ENCODE data around the gene NXPH4.

The NXPH4 gene

DNA sequence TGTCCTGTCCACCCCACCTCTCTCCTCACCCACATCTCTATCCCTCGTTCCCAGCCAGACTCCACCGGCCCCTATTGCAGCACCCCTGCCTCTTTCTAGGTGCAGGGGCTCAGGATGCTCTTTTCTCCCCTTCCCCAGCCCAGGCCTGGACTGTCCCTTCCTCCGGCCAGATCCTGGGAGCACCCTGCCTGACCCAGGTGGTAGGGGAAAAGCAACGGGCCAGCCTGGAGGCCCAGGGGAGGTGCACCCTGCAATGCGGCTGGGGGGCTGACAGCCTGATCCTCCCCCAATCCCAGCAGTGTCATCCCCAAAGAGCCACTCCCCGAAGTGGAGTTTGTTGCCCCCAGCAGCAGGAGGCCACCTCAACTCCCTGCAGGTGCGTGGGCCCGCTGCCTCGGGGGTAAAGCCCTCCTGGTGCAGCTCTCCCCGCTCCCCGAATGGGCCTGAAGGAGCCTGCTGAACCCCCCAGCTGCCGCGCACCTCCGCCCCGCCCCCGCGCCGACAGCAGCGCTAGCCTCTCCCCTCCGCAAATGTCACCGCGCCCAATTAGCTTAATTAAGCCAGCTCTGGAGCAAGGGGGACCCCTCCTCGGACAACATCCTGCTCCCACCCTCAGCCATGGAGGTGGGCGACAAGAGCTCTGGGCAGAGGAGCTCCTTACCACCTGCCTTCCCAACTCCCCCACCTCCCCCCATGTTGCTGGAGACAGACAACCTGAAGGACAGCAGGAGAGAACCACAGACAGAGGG lies 4.7 kb downstream of the NXPH4 start:
- DNase-seq: no peak

GRCh38 chr12:57222286-57223190 lies 5.9 kb downstream of the NXPH4 start:
- DNase-seq: no peak

- no peak for DNase-seq
These were observed 6.9 kb downstream of the NXPH4 start for GRCh38 chr12:57223191-57224165.

DNA sequence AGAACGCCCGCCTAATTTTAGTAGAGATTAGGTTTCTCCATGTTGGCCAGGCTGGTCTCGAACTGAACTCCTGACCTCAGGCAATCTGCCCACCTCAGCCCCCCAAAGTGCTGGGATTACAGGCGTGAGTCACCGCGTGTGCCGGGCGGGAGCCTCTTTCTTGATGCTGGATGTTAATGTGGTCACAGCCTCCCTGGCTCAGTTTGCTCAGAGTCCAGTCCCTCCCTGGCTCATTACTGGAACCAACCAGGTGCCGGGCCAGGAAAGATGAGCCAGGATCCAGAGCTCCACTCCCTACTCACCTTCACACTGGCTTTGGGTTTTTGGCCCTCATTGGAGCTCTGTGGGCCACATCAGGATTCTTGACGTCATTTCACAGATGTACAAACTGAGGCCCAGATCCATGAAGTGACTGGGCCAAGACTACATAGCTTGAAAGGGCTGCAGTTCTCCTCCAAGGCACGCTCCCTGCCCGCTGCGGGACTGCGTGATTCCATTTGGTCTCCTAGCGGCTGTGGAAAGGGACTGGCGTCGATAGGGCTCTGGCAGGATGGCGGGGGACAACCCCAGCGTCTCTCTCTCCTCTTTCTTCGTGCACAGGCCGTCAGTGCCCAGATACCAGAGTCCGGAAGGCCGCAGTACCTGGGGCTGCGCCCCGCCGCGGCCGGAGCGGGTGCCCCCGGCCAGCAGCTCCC lies 7.8 kb downstream of the NXPH4 start:
- no peak for DNase-seq

DNA sequence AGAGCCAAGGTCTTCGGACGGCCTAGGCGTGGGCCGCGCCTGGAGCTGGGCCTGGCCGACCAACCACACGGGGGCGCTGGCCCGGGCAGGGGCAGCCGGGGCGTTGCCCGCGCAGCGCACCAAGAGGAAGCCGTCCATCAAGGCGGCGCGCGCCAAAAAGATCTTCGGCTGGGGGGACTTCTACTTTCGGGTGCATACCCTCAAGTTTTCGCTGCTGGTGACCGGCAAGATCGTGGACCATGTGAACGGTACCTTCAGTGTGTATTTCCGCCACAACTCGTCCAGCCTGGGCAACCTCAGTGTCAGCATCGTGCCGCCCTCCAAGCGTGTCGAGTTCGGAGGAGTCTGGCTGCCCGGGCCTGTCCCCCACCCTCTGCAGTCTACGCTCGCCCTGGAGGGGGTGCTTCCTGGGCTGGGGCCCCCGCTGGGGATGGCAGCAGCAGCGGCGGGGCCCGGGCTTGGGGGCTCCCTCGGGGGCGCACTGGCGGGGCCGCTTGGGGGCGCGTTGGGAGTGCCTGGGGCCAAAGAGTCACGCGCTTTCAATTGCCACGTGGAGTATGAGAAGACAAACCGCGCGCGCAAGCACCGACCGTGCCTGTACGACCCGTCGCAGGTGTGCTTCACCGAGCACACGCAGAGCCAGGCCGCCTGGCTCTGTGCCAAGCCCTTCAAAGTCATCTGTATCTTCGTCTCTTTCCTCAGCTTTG lies 8.5 kb downstream of the NXPH4 start:
- no peak for DNase-seq

DNA sequence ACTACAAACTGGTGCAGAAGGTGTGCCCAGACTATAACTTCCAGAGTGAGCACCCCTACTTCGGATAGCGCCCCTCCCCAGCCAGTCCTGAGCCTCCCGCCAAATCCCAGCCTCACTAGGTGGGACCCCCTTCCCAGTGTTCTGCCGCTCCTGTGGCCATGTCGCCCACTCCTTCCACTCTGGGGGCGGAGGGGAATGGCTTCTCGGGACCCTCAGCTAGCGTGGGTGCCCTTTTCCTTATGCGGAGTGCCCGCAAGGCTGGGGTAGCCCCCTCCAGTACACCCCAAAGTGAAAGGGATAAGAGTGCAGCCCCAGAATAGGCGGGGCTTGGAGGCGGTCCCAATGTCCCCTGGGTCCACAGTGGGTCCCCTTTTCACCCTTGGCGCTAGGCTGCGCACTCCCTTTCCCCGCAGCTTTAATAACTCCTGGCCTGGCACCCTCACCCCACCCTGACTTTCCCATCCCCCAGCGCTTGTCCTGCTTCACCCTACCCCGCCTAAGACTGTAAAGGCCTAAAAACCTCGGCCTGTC lies 9.2 kb downstream of the NXPH4 start:
- DNase-seq: no peak

DNA sequence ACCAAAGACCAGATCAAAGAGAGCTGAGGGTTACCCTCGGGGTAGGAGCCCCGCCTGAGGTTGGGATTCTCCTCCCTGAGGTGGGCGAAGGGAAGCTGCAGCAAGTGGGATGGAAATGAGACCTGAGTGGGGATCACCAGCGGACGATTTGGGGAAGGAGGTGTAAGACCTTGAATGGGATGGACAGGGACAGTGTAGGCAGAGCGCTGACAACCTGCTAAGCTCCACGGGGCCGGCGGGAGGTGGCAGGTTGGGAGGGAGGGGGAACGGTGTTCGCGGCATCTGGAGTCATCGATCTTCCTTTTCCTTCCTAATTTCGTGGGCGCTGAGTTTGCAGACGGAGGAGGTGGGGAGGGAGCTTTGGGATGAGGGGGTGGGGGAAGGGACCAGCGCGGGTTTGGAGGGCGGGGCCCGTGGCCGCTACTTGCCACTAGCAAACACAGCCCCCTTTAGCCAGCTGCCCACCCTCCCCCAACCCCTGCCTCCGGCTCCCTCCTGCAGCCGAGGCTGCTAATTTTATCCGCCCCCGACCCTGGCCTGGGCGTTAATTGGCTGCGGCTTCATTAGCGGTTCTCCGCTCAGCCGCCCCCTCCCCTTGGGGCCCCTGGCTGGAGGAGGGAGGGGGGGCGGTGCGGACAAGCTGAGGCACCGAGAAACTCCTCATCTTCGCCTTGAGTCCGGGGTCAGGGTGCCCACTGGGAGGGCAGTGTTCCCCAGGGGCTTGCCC lies 10.2 kb downstream of the NXPH4 start:
- no peak for DNase-seq

DNA sequence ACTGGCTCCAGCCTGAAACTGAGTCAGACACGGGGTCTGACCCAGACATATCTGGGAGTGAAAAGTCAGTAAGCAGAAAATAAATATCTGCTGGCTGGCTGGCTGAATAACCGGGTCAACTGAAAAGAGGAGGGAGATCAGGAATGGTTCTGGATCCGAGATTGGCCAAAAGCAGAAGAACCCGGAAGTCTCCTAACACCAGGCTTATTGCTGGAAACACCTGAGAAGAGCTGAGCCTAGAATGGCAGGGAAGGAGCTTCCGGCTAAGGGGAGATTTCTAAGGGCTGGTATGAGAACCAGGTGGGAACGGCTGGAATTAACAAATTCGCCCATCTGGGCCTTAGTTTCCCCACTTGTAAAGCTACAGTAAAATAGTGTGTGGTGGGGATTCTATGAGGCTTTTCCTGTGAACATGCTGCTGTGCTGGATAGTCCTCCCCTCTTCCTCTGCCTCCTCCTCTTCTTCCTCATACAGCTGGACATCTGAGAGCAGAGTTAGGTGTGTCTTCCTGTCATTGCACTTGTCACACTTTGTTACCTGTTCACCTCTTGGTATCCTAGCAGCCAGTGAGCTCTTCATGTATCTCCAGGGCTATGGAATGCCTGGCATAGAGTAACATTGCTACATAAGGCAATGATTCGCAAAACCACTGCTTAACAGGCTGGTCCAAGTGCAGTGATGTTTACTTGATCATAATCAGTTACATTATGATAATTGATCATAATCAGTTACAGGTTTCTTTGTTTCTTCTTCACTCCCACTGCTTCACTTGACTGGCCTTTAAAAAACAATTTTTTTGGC lies 10.9 kb downstream of the NXPH4 start:
- DNase-seq: no peak

GRCh38 chr12:57229046-57229633 lies 12.5 kb downstream of the NXPH4 start:
- DNase-seq: no peak

- peak; percentile 94 for DNase-seq
These were observed 13.2 kb downstream of the NXPH4 start, which contains the start of gene SHMT2 for GRCh38 chr12:57229634-57230380. SHMT2 (plus strand) TSS chr12:57229711; CDS start chr12:57229779, 68 bp downstream.

DNA sequence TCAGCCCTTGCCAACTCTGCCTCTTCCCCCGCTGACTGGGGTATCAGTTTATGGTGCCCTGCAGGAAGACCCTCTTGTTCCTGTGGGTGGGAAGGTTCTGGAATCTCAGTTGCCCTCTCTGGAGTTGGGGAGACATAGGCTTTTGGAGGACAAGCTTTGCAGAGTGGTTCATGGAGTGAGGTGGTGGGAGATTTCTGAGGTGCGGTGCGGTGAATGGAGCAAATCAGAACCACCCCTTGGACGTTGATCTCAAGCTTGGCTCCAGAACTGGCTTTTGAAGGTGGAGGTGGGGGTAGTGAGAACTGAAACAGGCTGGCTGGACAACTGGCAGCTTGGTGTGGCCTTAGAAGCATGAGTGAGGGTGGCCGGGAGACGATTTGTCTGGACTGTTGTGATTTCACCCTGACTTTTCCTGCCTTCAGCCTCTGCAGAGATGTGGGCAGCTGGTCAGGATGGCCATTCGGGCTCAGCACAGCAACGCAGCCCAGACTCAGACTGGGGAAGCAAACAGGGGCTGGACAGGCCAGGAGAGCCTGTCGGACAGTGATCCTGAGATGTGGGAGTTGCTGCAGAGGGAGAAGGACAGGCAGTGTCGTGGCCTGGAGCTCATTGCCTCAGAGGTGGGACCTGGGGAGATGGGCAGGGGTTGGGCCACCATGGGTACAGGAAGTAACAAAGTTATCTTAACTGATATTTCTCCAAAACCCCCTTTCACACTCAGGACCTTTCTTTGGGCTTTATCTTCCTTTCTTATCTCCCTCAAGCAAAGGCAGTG lies 14.0 kb downstream of the NXPH4 start:
- DNase-seq: no peak

- DNase-seq: no peak
These were observed 14.9 kb downstream of the NXPH4 start for GRCh38 chr12:57231276-57232021.

DNA sequence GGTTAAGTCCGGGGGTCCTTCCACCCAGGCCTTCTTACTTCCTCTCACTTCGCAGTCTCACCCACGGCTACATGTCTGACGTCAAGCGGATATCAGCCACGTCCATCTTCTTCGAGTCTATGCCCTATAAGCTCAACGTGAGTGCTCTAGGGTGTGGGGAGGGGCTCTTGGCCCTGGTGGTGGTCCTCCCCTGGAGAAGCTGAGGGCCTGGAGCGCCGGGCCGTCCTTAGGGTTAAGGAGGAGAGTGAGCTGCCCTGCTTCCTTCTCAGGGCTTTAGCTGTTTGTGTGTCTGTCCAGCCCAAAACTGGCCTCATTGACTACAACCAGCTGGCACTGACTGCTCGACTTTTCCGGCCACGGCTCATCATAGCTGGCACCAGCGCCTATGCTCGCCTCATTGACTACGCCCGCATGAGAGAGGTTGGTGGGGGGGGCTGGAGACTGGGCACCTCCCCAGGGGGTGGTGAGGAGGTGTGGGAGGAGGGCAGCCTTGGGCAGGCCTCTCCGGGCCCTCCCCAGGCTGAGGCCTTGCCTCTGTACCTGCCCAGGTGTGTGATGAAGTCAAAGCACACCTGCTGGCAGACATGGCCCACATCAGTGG lies 15.7 kb downstream of the NXPH4 start:
- no peak for DNase-seq

DNA sequence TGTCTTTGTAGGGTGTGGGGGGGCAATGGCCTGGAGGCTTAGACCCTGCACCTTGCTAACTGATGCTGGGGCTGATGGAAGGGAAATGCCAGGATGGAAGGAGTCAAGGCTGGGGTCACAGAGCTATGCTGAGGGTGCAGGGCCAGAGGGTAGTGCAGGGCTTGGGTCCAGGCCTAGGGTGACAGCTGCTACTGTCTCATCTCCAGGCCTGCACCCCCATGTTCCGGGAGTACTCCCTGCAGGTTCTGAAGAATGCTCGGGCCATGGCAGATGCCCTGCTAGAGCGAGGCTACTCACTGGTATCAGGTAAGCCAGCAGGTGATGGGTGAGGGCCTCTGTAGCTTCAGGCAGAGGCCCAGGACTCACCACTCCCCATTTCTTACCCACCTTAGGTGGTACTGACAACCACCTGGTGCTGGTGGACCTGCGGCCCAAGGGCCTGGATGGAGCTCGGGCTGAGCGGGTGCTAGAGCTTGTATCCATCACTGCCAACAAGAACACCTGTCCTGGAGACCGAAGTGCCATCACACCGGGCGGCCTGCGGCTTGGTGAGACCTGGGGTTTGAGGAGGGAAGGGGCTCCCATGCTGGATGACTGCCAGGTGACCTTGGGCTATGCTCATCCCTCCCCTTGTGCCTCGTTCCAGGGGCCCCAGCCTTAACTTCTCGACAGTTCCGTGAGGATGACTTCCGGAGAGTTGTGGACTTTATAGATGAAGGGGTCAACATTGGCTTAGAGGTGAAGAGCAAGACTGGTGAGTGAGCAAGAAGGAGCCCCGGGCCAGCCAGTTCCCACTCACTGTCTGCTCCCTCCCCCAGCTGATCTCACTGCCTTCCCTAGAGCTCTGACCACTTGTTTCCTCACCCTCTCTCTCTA lies 17.0 kb downstream of the NXPH4 start:
- no peak for DNase-seq

DNA sequence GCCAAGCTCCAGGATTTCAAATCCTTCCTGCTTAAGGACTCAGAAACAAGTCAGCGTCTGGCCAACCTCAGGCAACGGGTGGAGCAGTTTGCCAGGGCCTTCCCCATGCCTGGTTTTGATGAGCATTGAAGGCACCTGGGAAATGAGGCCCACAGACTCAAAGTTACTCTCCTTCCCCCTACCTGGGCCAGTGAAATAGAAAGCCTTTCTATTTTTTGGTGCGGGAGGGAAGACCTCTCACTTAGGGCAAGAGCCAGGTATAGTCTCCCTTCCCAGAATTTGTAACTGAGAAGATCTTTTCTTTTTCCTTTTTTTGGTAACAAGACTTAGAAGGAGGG lies 17.6 kb downstream of the NXPH4 start:
- peak; percentile 58 for DNase-seq
